HG02943 (cell line): ENCODE results near the gene SLC39A11.

Source experiments
- ATAC-seq: cut with Tn5 transposase; IDR thresholded peaks from one replicate; pipeline ENCODE4 v1.9.1; 2021; ENCODE audit warnings: mild to moderate bottlenecking, low read depth, moderate library complexity; ENCODE audit not compliant: unreplicated experiment

The SLC39A11 gene

GRCh38 chr17:73048170-73048569, 44.3 kb downstream of the SLC39A11 start:
- no peak for ATAC-seq

DNA sequence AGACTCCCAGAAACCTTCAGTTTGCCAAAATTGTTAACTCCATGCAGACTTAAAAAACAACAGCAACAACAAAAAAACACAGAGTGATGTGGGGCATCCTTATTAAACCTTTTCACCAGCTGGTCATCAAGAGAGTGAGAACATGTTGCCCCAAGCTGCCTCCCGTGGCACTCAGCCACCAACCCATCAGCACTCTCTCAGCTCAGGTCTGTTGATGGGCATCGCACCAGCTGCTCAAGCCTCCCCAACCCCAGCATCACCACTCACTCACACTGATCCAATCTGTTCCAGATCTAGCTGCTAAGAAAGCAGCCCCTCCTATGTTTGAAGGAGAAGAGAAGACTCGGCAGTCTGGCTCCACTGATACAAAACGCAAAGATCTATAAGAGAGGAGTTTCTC, 46.8 kb downstream of the SLC39A11 start:
- no peak for ATAC-seq

DNA sequence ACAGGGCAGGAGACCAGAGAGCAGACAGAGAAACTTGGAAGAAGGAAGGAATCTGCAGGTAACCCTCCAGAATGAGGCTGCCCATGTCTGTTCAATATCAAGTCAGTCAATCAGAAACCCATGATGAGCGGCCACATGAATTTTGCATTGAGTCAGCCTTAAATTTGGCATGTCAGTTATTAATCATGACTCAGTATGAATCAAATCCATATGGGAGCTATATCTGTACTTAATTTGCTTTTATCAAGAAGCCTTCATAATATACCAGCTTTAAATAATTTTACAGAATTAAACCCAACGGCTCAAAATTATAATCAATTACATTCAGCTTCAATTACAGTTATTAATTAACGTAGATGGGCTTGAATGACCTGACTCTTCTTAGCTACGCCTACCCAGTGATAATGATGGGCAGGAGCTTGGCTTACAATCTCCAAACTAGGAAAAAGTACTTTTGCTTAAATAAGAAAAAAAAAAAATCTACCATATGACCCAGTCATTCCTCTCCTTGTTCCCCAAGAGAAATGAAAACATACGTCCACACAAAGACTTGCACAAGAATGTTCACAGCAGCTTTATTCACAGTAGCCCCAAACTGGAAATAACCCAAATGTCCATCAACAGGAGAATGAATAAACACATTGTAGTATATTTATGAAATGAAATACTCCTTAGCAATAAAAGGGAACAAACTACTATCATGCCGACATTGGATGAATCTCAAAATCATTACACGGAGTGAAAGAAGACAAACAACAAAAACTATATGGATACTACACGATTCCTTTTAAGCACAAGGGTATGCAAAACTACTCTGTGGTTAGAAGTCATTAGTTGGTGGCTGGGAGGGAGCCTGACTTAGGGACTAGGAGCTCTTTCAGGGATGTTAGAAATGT, 48.6 kb downstream of the SLC39A11 start:
- ATAC-seq, result no peak

DNA sequence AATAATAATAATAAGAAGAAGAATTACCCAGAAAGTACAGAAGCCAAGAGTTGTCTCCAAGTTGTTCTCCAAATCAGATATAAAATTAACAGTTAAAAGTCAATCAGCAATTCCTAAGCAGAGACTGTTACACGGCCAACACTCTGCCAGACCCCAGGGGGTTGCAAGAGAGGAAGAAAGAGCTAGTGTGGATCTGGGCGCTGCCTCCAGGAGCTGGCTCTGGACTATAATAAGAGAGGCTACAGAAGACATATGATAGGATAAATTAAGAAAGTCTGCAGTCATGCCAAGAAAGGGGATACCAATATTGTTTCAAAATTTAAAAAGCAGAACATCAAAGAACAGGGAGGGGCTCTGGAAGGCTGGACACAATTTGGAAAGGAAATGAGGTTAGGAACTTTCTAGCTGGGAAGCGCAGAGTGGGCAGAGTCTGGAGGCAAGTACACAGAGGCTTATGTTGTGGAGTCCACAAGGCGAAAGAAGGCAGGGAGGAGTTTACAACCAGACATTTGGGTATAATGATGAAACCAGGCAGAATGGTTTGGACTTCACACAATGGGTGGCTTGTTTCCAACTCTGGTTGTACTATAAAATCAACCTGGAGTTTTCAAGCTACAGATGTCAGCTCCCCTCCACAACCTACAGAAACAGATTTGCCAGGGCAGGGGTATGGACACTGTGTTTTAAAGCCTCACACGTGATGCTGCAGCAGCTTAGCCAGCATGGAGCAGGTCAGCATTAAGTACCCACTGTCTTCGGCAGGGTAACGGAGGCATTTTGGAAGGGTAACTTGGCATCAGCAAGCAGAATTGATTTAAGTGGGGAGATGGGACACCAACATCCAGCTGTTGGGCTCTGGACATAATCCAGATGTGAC, 49.4 kb downstream of the SLC39A11 start:
- no peak for ATAC-seq

DNA sequence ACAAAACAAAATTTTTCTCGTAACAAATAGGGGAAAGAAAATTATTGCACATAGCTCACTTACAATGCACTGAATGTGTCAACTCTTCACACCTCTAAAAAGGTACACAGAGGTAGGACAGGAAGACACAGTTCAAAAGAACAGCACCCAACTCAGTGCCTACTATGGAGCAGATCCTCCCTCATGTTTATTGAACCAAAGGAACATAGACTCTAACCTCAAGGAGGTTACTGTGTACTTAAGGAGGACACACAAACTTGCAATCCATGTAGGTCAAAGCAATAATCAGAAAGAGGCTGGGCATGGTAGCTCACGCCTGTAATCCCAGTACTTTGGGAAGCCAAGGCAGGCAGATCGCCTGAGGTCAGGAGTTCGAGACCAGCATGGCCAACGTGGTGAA, 50.3 kb downstream of the SLC39A11 start:
- no peak for ATAC-seq

DNA sequence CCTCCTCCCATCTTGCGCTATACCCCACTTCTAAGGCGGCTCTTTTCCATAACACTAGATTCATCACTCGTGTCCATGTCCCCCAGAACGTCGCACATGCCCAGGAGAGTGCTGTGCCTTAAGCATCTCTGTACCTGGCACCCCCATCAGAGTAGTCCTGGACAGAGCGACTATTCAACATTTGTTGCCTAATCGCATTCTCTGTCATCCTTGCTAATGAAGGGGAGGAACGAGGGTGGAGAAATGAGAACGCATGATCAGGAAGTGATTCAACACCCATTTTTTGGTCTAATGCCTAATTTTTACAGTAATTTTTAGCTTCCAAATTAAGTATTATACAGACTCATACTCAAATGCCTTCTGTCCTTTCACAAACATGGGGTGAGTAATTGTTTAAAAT, 53.2 kb downstream of the SLC39A11 start:
- no peak for ATAC-seq

- no peak for ATAC-seq
Observed at GRCh38 chr17:73031472-73031871, 61.0 kb downstream of the SLC39A11 start.

- no peak for ATAC-seq
Observed at GRCh38 chr17:73030995-73031394, 61.5 kb downstream of the SLC39A11 start.

DNA sequence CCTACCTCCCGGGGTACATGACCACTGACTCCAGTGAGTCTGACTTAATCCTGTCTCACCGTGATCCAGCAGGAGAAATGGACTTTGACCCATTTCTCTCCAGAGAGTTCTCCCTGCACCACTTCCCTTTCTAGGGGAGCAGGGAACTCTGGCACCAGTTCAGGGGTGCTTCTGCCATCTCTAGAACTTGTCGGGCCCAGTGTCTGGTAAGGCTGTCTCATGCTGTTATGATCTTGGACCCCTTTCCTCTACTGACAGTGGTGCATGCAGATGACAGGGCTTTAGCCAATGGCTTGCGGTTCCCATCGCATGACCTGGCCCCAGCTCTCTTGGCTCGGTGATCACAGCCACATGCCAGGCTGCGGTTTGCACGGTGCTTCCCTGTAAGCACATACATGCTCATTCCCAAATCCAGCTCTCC, 62.0 kb downstream of the SLC39A11 start:
- no peak for ATAC-seq

DNA sequence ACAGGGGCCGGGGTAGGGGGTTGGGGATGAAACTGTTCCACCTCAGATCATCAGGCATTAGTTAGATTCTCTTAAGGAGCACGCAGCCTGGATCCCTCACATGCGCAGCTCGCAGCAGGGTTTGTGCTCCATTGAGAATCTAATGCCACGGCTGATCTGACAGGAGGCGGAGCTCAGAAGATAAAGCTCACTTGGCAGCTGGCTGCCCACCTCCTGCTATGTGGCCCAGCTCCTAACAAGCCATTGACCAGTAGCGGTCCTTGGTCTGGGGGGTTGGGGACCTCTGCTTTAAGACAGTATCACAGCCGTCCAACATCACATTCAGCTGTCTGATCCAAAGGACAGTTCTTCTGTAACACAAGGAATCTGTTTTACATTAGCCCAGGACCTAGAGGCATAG, 62.5 kb downstream of the SLC39A11 start:
- ATAC-seq, result no peak

DNA sequence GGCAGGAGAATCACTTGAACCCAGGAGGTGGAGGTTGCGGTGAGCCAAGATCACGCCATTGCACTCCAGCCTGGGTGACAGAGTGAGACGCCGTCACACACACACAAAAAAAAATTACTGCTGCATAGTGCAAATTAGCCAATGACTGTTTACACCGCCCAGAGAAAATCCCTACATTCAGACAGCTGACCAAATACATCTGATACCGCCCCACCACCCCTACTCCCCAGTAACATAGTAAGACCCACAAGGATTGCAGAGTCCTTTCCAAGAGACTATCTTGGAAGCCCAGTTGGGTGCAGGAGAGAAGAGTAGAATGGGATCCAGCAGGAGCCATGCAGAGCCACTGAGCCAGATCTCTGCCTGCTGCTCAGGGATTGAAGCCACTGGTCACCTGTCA, 63.5 kb downstream of the SLC39A11 start:
- no peak for ATAC-seq

GRCh38 chr17:73028299-73028755, 64.2 kb downstream of the SLC39A11 start:
- ATAC-seq, result no peak

DNA sequence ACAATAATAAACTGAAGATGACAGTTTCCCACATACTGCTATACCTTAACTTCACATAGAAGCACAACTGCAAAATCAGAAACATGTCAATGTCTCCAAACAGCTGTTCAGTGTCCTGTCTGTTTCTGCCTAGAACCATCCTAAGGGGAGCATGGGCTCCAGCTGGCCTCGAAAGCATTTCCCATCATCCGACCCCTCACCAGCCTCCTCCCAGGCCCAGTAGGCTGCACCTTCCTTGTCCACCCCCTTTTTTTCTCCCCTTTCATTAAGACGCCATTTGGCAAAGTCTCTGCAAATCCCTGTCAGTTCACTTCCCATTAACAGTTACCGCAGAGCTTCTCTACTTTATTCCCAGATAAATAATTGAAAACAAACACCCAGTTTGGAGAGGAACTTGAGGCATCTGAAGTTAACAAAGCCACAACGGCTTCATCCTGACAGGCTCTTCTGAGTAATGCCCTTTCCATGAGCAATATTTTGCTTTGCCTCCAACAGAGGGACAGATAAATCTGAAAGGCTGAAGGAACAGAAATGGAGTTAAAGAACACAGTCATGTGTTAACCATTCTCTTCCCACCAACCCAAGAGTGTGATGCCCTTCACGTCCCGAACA, 65.3 kb downstream of the SLC39A11 start:
- no peak for ATAC-seq

- ATAC-seq, result no peak
Observed at GRCh38 chr17:73025041-73025560, 67.4 kb downstream of the SLC39A11 start.

- no peak for ATAC-seq
Observed at GRCh38 chr17:73023759-73024158, 68.7 kb downstream of the SLC39A11 start.

GRCh38 chr17:73022694-73023093, 69.8 kb downstream of the SLC39A11 start:
- ATAC-seq, result no peak

GRCh38 chr17:73021771-73022170, 70.7 kb downstream of the SLC39A11 start:
- no peak for ATAC-seq

- no peak for ATAC-seq
Observed at GRCh38 chr17:73020110-73020509, 72.4 kb downstream of the SLC39A11 start.

DNA sequence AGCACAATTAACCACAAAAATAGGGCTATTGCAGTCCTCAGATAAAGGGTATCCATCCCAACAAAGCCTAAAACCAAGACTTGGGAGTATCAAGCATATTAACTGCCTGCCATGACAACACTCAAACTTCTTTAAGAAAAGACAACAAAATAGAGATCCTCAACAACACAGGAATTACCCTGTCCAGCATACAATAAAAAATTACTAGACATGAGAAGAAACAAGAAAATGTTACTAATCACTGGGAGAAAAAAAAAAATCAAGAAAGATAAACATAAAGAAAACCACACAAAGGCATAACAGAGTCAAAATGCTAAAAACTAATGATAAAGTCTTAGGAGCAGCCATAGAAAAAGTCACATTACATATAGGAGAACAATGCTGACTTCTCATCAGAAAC, 73.9 kb downstream of the SLC39A11 start:
- ATAC-seq, result no peak

DNA sequence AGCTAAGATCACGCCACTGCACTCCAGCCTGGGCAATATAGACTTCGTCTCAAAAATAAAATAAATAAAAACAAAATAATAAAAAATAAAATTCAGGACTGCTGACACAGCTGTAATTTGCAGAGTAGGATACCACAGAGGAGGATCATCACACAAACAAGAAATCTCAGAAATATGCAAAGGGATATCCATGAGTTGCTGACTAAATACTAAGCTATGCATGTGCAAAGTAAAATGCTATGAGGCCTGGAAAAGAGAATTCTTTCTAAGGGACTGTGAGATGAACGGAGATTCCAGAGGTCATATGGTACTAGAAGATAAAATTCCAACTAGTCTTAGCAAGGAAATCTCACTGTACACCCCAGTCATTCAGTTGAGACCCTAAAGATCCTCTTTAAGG, 74.8 kb downstream of the SLC39A11 start:
- no peak for ATAC-seq
